CD4-positive, alpha-beta T cell treated with Interleukin-6 at 100 ng/mL for 8 hours (primary cell): ENCODE results near the gene PLG.
"Not testable (repeated sequence)": the region's sequence is repeated elsewhere in the genome, so short reads cannot be mapped to it uniquely, and the experiment has no call there.

Experiments
- DNase-seq: peaks from one replicate; pipeline ENCODE4 v3.0.0-alpha.2; 2020; ENCODE audit warnings: mixed read lengths, low spot score

Gene PLG

GRCh38 chr6:160775792-160776580 lies 73.9 kb downstream of the PLG start:
- DNase-seq, result no peak

DNA sequence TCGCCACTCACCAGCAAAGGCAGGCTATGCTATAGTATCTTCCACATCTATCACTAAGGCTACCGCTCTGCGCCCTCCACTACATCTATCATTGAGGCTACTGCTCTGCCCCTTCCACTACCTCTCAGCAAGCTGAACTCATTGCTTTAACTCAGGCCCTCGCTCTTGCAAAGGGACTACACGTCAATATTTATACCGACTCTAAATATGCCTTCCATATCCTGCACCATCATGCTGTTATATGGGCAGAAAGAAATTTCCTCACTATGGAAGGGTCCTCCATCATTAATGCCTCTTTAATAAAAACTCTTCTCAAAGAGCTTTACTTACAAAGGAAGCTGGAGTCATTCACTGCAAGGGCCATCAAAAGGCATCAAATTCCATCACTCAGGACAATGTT lies 77.1 kb downstream of the PLG start:
- not testable (repeated sequence) for DNase-seq

GRCh38 chr6:160780656-160781055 lies 78.6 kb downstream of the PLG start:
- not testable (repeated sequence) for DNase-seq

DNA sequence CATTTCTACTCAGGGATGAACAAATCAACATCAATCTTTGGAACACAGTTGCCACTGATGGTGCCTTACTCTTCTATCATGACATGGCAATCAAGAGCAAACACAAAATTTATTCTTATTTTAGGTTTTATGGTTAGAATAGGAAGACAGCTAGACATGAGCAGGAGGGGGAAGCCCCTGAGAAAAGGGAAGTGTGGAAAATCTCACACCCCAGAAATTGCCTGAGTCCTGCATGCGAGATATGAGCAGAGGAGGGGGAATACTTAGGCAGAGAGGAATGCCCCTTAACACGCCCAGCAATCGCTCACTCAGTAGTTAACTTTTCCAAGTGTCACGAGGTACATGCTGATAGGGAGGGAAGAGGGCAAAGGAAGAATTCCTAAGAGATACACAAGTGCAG lies 79.3 kb downstream of the PLG start:
- no peak for DNase-seq

- no peak for DNase-seq
Measured at GRCh38 chr6:160782228-160782627, 80.2 kb downstream of the PLG start.

DNA sequence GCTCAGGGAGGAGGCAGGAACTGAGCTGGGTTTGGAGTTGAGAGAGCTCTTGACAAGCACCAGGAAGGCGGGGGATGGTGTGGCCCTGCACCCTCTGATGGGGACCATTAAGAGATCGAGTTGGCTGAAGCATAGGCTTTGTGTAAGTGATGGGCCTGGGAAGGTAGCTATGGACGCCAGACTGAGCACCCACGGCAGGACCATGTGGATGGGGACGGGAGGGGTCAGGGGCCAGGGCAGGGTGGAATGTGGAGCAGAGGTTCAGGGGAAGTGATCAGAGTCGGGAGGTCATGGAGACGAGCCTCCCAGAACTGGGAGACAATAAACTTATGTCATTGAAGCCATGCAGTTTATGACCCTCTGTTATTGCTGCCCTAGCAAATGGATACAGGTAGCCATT lies 81.7 kb downstream of the PLG start:
- DNase-seq, result no peak

GRCh38 chr6:160788126-160788525 lies 86.1 kb downstream of the PLG start:
- not testable (repeated sequence) for DNase-seq

- DNase-seq, result no peak
Measured at GRCh38 chr6:160788806-160789205, 86.8 kb downstream of the PLG start.

- DNase-seq, result no peak
Measured at GRCh38 chr6:160789263-160790027, 87.4 kb downstream of the PLG start.

GRCh38 chr6:160790028-160790792 lies 88.2 kb downstream of the PLG start:
- DNase-seq, result no peak

DNA sequence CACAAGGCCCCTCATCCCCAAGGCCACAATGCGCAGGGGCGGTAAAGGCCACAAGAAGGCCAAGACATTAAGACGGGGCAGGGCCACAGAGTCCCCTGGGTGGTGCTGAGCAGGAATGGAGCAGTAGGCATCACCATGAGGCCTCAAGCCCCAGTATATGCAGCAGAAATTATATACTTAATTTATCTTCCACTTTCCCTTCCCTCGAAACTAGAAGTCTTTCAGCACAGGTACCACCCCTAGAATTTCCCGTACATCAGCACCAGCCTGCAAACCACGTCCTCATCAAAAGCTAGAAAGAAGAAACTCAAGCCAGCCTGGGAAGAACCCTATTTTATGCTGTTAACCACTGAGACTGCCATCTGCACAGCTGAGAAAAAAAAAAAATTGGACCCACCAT lies 89.4 kb downstream of the PLG start:
- DNase-seq, result no peak

- no peak for DNase-seq
Measured at GRCh38 chr6:160791981-160792418, 90.0 kb downstream of the PLG start.

- no peak for DNase-seq
Measured at GRCh38 chr6:160792708-160793107, 90.7 kb downstream of the PLG start.

- DNase-seq, result no peak
Measured at GRCh38 chr6:160793652-160794051, 91.6 kb downstream of the PLG start.

DNA sequence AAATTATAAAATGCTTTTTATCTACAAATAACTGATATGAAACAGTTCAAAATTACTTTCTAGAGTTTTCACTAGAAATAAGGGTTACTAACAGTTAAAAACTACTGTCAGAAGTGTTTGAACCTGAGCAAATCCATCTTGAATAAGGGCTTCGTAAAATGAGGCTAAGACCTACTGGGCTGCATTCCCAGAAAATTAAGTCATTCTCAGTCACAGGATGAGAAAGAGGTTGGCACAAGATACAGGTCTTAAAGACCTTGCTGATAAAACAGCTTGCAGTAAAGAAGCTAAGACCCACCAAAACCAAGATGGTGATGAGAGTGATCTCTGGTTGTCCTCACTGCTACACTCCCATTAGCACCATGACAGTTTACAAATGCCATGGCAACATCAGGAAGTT lies 93.7 kb downstream of the PLG start:
- DNase-seq, result no peak

GRCh38 chr6:160798625-160799024 lies 96.6 kb downstream of the PLG start:
- no peak for DNase-seq

GRCh38 chr6:160799801-160800506 lies 97.9 kb downstream of the PLG start:
- DNase-seq, result no peak

DNA sequence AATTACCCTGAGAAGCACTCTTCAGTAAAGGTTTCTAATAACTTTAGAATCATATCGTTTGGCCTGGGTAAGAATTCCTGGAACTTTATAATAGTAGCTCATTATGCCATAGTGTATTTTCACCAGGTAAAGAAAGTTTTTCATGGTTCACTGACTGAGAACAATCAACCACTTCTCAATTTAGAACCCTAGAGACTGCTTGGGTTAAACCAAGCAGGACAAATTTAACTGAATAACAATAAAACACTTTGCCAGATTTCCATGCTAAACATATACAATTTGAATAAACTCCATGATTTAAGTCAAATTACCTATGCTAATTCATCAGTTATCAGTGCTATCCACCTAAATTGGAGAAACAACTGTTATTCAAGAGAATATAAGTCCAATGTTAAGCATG lies 99.4 kb downstream of the PLG start:
- no peak for DNase-seq

DNA sequence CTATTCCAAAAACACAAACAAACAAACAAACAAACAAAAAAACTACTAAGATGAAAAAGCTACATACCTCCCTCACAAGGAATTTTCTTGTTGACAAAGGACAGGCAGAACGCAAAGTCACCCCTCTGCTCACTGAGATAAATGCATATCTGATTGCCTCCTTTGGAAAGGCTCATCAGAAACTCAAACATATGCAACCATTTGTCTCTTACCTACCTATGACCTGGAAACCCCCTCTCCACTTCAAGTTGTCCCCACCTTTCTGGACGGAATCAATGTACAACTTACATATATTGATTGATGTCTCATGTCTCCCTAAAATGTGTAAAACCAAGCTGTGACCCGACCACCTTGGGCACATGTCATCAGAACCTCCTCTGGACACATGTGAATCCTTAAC lies 100.0 kb downstream of the PLG start:
- DNase-seq, result not testable (repeated sequence)
